Stomach (tissue), 9 donors: ENCODE results near the gene P2RX4. TPM values are rescaled to one million over a fixed set of nuclear protein-coding genes. Genes with fewer than 3 reads are reported as not detected.

ENCODE experiments used
- DNase-seq, 2 donors: peaks; one replicate each; pipeline versions ENCODE4 v3.0.0 to v3.0.0-alpha.2; 2013 to 2019
- H3K27ac ChIP-seq, 5 donors: fragments of 200-600 bp in 4 of 5; sonication (generic) in 4 of 5; one replicate each; pipeline ENCODE4 v1.5.1; 2013 to 2019; ENCODE audit warnings: mild to moderate bottlenecking in 1 of 5, moderate library complexity in 1 of 5
- H3K27me3 ChIP-seq, 3 donors: fragments of 200-600 bp; sonication (generic); one replicate each; pipeline ENCODE4 v1.5.1; 2017 to 2019; ENCODE audit warnings: mixed run types in 1 of 3
- H3K36me3 ChIP-seq, 4 donors: fragments of 200-600 bp; sonication (generic); 1 replicate in 3 of 4; 2 replicates in 1 of 4; pipeline ENCODE4 v1.5.1; 2016 to 2019
- H3K4me1 ChIP-seq, 4 donors: fragments of 200-600 bp; sonication (generic); one replicate each; pipeline ENCODE4 v1.5.1; 2016 to 2019
- H3K4me3 ChIP-seq, 4 donors: fragments of 200-600 bp; sonication (generic) in 3 of 4; one replicate each; pipeline ENCODE4 v1.5.1; 2016 to 2019; ENCODE audit warnings: mild to moderate bottlenecking in 1 of 4
- H3K9me3 ChIP-seq, 4 donors: fragments of 200-600 bp; sonication (generic); one replicate each; pipeline ENCODE4 v1.5.1; 2016 to 2019
- EP300 ChIP-seq: sonication (generic); formaldehyde crosslinking; IDR thresholded peaks from one replicate; pipeline ENCODE4 v1.6.1; 2017; ENCODE audit warnings: antibody characterized with exemption
- POLR2A ChIP-seq, 4 donors: fragments of 450-650 bp; IDR thresholded peaks; one replicate each; pipeline ENCODE4 v1.6.1; 2016; ENCODE audit warnings: antibody characterized with exemption in 4 of 4, control low read depth in 2 of 4, mild to moderate bottlenecking in 1 of 4, moderate library complexity in 1 of 4
- POLR2AphosphoS5 ChIP-seq, 3 donors: sonication (generic); formaldehyde crosslinking; IDR thresholded peaks; one replicate each; pipeline ENCODE4 v1.6.1; 2016; ENCODE audit warnings: antibody characterized with exemption in 3 of 3
- WGBS, 5 donors: extraction: QIAGEN DNeasy Blood & Tissue Kit in 3 of 5; methylation state at CpG; one replicate each; pipeline versions ENCODE4 v1.1.5 to v1.1.7; 2013 to 2018; 5-methylcytosine and 5-hydroxymethylcytosine counted together
- intact Hi-C: fragments of 100-400 bp; cut with DNase I; formaldehyde crosslinking; loops from one replicate; pipeline ENCODE4 v1.15.1; 2023; ENCODE audit warnings: low total_unique reads
- polyA plus RNA-seq, 3 donors: library from polyadenylated mRNA; stranded (reverse); fragments of 200-250 nt; gene quantifications; one replicate each; pipeline ENCODE4 v1.2.3, GENCODE V29; 2013
- total RNA-seq, 5 donors: library from RNA; depleted of rRNA; stranded (reverse); fragments of >200 nt; gene quantifications; one replicate each; pipeline versions ENCODE4 v1.1.0 to v1.2.3, GENCODE V29; 2014 to 2016
- TF ChIP-seq, protein P1 (sequence below), 7 experiments: fragments of 450-650 bp in 4 of 7; fragments of 200-600 bp in 3 of 7; sonication (generic) in 3 of 7; IDR thresholded peaks; one replicate each; pipeline ENCODE4 v1.5.1; 2016 to 2019; ENCODE audit warnings: antibody characterized with exemption in 7 of 7, control low read depth in 2 of 7, mild to moderate bottlenecking in 1 of 7
- donor health status: healthy with polysubstance abuse.
- donor health status: Bipolar disorder and iron deficiency.
- donor health status: healthy.

P2RX4 gene
- total and polyA plus RNA-seq, 8 donors = 13.8 to 65.2 (median 26.4) TPM

DNA sequence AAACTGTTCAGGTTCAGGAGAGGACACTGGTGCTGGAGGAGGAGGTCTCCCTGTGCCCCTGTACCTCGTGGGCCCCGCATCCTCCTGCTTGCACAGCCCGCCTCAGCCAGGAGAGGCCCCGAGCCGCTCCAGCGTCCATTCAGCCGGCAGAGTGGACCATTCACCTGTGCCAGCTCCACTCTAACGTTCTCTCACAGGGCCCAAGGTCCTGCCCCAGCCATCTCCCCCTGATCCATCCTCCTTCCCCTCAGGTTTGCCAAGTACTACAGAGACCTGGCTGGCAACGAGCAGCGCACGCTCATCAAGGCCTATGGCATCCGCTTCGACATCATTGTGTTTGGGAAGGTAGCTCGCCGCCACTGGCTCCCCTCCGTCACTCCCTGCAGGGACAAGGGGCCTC lies 22.2 kb downstream of the P2RX4 start:
- intact Hi-C loops = no loop called here
- 81 to 91% (median 86%) methylated on average over 16 of the region's 16 CpGs for WGBS, 5 donors
- no peak overlapping the region for H3K4me3 ChIP-seq
- no peak overlapping the region for H3K27ac ChIP-seq
- H3K4me1 ChIP-seq = peaks cover 13 to 31% (median 21%) of the 10 kb centered on the region in 4 donors
- TF ChIP-seq POLR2A (IDR thresholded peaks at IDR 0.05) (no peak), EP300 (no peak), POLR2AphosphoS5 (IDR thresholded peaks at IDR 0.05) (no peak)
- TF ChIP-seq, protein P1, sequence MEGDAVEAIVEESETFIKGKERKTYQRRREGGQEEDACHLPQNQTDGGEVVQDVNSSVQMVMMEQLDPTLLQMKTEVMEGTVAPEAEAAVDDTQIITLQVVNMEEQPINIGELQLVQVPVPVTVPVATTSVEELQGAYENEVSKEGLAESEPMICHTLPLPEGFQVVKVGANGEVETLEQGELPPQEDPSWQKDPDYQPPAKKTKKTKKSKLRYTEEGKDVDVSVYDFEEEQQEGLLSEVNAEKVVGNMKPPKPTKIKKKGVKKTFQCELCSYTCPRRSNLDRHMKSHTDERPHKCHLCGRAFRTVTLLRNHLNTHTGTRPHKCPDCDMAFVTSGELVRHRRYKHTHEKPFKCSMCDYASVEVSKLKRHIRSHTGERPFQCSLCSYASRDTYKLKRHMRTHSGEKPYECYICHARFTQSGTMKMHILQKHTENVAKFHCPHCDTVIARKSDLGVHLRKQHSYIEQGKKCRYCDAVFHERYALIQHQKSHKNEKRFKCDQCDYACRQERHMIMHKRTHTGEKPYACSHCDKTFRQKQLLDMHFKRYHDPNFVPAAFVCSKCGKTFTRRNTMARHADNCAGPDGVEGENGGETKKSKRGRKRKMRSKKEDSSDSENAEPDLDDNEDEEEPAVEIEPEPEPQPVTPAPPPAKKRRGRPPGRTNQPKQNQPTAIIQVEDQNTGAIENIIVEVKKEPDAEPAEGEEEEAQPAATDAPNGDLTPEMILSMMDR (IDR thresholded peaks at IDR 0.05) = no peak
- no peaks in the 10 kb centered on the region for H3K9me3 ChIP-seq
- no peak for DNase-seq
- H3K36me3 ChIP-seq = peaks cover 12 to 75% (median 74%) of the 10 kb centered on the region in 4 donors
- H3K27me3 ChIP-seq = no peaks in the 10 kb centered on the region

DNA sequence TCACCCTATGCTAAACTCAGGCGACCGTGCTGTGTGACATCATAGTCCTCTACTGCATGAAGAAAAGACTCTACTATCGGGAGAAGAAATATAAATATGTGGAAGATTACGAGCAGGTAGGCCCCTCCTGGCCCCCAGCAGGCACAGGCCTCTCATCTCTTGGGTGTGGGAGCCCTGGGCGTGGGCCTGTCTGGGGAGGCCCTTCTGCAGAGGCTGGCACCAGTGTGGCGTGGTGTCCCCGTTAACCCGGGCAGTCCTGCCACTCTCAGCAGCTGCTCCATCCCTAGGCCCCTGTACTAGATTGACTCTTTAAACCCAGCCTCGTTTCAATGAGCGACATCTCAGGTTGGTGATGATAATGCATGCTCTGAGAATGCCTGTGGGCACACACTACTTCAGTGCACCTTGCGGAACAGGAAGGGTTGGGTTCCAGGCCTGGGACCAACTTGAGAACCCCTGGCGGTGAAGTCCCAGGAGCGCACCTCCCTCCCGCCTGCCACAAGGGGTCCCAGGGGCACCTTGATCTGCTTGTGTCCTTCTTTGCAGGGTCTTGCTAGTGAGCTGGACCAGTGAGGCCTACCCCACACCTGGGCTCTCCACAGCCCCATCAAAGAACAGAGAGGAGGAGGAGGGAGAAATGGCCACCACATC lies 23.2 kb downstream of the P2RX4 start:
- TF ChIP-seq, protein P1 (IDR thresholded peaks at IDR 0.05) = no peak
- no peak for TF ChIP-seq POLR2A (IDR thresholded peaks at IDR 0.05)
- no peak for TF ChIP-seq POLR2AphosphoS5 (IDR thresholded peaks at IDR 0.05)
- TF ChIP-seq EP300 = no peak
- H3K4me1 ChIP-seq = peaks cover 18 to 35% (median 22%) of the 10 kb centered on the region in 4 donors
- no peaks in the 10 kb centered on the region for H3K27me3 ChIP-seq
- peaks cover 12 to 84% (median 80%) of the 10 kb centered on the region in 4 donors for H3K36me3 ChIP-seq
- no peak for DNase-seq
- no peak overlapping the region for H3K4me3 ChIP-seq
- WGBS, 5 donors = 88 to 90% (median 89%) methylated on average over 10 to 14 of the region's 14 CpGs
- H3K27ac ChIP-seq = no peak overlapping the region
- no peaks in the 10 kb centered on the region for H3K9me3 ChIP-seq
- intact Hi-C loops = no loop called here

DNA sequence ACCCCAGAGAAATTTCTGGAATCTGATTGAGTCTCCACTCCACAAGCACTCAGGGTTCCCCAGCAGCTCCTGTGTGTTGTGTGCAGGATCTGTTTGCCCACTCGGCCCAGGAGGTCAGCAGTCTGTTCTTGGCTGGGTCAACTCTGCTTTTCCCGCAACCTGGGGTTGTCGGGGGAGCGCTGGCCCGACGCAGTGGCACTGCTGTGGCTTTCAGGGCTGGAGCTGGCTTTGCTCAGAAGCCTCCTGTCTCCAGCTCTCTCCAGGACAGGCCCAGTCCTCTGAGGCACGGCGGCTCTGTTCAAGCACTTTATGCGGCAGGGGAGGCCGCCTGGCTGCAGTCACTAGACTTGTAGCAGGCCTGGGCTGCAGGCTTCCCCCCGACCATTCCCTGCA lies 23.7 kb downstream of the P2RX4 start:
- 86 to 89% (median 88%) methylated on average over 8 to 11 of the region's 11 CpGs for WGBS, 5 donors
- intact Hi-C loops = no loop called here
- H3K27ac ChIP-seq = no peak overlapping the region
- peaks cover 23 to 40% (median 26%) of the 10 kb centered on the region in 4 donors for H3K4me1 ChIP-seq
- TF ChIP-seq POLR2A (IDR thresholded peaks at IDR 0.05) (no peak), POLR2AphosphoS5 (IDR thresholded peaks at IDR 0.05) (no peak), EP300 (no peak)
- TF ChIP-seq, protein P1 (IDR thresholded peaks at IDR 0.05) = no peak
- no peaks in the 10 kb centered on the region for H3K9me3 ChIP-seq
- no peak for DNase-seq
- no peaks in the 10 kb centered on the region for H3K27me3 ChIP-seq
- no peak overlapping the region for H3K4me3 ChIP-seq
- H3K36me3 ChIP-seq = peaks cover 11 to 84% (median 80%) of the 10 kb centered on the region in 4 donors

DNA sequence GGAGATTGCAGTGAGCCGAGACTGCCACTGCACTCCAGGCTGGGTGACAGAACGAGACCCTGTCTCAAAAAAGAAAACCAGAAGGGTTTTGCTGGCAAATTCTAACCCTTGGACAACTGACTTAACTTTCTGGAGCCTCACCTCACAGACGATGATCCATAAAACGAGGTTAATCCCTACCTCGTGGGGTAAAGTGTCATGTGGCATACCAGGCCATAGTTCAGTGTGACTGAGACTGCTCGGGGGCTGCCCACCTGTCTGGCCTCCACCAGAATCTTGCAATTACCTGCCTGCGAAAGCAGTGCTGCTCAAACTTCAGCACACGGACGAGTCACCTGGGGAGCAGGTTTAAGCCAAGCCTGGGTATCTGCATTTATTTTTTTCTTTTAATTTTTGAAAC lies 26.8 kb downstream of the P2RX4 start:
- no peak overlapping the region for H3K4me3 ChIP-seq
- H3K36me3 ChIP-seq = peaks cover 8 to 77% (median 67%) of the 10 kb centered on the region in 4 donors
- 88 to 96% (median 93%) methylated on average over 9 of the region's 9 CpGs for whole genome bisulfite sequencing, 5 donors
- H3K27ac ChIP-seq = no peak overlapping the region
- H3K9me3 ChIP-seq = no peaks in the 10 kb centered on the region
- no peak for DNase-seq
- H3K27me3 ChIP-seq = no peaks in the 10 kb centered on the region
- TF ChIP-seq POLR2A (IDR thresholded peaks at IDR 0.05) (no peak), POLR2AphosphoS5 (IDR thresholded peaks at IDR 0.05) (no peak), EP300 (no peak)
- TF ChIP-seq, protein P1 (IDR thresholded peaks at IDR 0.05) = no peak
- H3K4me1 ChIP-seq = peaks cover 23 to 50% (median 36%) of the 10 kb centered on the region in 4 donors
- intact Hi-C loops = no loop called here
